GM21619 (cell line): ENCODE measurements around the gene GPR21.

ENCODE experiments used
- ATAC-seq: cut with Tn5 transposase; IDR thresholded peaks from one replicate; pipeline ENCODE4 v1.9.1; 2021; ENCODE audit not compliant: unreplicated experiment

Gene GPR21

DNA sequence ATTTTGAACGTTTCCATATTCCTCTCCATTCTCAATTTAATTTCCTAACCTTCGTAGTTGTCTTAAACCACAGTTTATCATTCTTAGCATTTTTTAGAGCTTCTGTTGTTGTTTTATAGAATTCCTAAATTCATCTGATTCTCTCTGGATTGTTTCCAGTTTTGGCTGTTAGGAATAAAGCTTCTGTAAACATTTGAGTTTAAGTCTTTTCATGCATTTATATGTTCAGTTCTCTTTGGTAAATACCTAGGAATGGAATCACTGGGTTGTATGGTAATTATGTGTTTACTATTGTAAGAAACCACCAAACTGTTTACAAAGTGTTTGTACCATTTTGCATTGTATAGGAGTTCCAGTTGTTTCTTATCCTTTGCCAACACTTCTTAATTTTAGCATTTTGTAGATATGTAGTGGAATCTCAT, 29.7 kb downstream of the GPR21 start:
- no peak for ATAC-seq

DNA sequence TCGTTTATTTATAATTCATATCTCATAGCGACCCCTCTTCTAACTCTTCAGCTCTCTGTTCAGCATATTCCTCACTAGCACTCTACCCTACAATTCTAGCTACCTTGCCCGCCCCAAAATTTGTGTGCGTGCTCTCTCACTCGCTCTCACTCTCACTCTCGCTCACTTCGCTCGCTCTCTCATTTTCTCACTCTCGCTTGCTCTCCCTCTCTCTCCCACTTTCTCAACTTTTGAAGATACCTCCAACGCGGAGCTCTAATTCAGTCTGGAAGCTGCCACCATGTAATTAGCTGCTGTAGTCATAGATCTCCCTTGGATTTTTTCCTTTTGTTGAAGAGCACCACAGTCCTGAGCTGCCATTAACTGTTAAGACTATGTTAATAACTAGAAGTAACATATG, 30.4 kb downstream of the GPR21 start:
- no peak for ATAC-seq

DNA sequence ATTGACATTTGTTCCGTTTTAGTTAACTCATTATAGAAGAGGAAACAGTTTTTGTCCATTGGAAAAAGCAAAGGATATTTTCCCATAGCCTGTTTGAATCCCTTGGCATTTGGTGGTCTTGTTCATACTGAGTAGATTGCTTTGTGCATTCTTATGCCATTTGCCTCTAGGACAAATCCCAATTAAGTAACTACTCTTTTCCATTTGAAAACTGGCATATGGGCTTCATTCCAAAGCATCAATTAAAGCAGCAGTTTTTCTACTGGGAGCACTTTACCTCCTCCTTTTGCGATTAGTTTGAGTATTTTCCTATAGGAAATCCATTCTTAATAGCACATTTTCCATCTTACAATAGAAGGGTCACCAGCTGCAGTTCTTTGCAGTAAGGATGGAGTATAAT, 31.2 kb downstream of the GPR21 start:
- no peak for ATAC-seq

DNA sequence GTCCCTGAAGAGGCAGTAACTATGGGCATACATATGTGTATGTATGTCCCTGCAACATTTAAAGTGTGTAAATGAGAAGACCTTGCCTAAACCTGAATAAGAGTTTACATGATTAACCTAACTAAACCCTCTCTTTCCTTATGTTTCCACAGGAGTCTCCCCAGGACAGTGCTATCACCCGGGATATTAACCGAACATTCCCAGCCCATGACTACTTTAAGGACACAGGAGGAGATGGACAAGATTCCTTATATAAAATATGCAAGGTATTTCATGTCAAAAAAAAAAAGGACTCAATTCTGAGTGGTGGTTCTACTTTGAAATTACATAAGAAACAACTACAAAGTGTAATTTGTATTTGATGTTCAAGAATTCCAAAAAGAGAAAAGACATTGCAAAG, 31.7 kb downstream of the GPR21 start:
- no peak for ATAC-seq

DNA sequence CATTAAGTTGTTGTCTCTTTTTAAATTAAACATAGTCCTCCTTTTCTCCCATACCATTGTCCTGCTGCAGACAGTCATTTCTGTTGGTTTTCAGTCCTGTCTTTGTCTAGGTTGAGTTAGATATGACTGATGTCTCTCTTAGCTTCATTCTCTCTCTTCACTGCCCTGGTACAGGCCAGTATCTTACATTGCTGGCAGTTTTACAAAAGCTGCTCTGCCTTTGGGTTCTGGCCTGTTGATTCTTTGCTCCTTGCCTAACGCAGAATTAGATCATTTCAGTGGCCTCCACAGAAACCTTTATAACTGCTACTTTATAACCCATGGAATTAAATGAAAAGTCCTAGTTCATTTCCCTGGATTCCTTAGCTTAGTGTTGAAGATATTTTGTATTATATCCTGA, 33.7 kb downstream of the GPR21 start:
- ATAC-seq, result no peak

DNA sequence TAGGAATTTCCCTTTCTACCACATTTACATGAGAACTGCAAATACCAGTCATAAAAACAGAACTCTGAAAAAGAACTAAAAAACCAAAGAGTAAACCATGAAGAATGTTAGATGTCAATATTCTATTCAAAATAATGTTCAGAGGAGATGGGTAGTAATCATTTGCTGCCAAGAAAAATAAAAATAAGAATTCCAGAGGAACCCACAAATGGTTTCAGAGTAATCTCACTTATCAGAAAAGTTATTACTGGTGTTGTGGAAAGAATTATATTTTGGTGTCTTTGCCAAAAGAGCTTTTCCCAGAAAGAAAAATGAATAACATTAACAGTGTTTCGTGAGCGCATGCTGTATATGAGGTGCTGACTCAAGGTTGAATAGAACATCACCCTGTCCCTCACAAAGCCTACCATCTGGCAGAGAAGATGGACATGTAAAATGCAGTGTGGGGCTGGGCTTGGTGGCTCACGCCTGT, 35.6 kb downstream of the GPR21 start:
- ATAC-seq, result no peak

DNA sequence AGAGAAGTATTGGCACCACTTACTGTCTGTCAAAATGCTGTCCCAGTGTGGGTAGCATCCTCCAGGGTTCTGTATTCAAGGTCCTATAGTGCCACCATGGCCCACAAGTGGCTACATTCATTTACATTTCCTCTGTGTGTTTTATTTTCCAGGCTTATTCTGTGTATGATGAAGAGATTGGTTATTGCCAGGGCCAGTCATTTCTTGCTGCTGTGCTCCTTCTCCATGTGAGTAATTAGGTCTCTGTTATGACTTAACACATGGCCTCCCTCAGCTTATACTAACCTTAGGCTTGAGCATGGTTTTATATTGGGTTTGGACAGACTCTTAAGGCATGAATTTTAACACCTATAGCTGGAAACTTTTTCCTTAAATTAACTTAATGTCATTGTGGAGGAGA, 36.7 kb downstream of the GPR21 start:
- no peak for ATAC-seq

DNA sequence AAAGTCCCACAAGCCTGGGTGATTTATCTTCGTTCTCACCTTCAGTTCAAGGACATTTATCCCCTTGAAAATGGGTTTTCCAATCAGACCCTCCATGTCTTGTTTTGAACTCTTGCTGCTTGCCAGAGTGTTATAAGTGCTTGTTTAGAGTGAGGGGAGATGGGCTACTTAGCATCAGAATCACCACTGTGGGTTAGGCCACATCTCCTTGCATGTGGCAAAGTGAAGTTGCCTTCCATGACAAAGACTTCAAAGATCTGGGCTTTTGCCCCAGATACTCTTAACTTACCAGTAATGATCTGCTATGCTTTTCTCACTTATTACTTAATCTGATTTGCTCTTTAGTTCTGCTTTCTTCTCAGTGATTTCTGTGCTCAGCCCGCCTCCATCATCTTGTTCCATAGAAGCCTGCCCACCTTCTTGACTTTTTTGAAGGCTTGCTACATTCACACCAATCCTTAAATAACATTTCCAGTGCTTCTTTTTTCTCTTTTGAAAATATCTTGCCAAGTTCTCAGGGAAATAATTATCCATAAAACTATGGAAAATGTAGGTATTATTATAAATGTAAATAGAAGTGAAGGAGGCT, 39.0 kb downstream of the GPR21 start:
- ATAC-seq, result no peak

DNA sequence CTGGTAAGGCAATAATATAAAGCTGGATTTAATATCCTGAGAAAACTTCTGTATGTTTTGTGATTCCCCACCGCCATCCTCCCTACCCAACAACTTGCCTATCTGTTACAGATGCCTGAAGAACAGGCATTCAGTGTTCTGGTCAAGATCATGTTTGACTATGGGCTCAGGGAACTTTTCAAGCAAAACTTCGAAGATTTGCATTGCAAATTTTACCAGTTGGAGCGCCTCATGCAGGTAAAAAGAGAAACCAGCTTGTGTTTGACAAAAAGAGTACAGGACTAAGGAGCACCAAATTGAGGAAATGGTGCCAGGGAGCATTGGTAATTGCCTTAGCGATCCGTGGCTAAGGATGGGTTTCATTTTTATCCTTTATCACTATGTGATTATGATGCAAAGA, 40.0 kb downstream of the GPR21 start:
- no peak for ATAC-seq

DNA sequence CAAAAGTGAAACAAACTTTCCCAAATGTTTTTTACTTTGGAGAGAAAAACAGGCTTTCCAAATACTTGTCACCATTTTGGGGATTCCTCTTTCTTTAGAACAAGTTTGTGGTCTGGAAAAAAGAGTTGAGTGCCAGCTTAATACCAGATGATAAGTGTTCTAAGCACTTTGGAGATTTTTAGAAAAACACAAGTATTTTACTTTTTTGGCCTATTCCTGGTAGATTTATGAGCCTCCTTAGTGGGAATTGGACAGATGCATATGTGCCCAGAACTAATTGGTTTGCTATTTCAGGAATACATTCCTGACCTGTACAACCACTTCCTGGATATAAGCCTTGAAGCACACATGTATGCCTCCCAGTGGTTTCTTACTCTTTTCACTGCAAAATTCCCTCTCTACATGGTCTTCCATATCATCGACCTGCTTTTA, 40.5 kb downstream of the GPR21 start:
- ATAC-seq, result no peak

DNA sequence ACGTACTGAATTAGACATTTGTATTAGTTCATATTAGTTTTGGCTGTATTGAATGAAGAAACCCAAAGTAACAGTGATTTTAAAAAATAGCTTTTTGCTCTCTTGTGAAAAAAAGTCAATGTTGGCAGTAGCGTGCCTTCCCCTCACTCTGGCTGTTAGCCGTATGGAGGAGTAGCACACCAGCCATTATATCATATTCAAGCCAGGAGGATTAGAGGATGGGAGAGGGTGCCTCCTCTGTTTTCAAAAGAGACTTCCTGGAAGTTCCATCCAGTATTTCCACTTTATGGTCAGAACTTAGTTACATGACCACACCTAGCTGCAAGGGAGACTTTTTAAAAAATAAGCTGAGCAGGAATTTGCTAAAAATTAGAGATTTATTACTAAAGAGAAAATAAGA, 41.2 kb downstream of the GPR21 start:
- no peak for ATAC-seq

DNA sequence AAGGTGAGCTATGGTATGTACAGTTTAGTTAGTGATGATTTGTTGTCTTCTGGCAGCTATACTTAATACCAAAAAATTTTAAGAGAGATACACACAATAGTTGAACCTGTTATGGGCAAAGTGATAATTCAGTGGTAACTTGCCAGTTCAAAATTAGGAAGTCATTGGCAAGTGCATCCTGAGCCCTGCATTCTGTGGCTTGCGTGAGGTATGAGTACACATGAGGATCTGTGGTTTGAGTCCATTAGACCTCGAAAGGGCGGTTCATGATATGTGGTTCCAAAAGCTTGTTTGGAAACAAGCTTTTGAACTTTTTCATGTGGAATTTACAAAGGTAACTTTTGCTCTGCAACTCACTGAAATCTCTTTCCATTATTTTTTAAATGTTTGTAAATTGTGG, 47.0 kb downstream of the GPR21 start:
- no peak for ATAC-seq

DNA sequence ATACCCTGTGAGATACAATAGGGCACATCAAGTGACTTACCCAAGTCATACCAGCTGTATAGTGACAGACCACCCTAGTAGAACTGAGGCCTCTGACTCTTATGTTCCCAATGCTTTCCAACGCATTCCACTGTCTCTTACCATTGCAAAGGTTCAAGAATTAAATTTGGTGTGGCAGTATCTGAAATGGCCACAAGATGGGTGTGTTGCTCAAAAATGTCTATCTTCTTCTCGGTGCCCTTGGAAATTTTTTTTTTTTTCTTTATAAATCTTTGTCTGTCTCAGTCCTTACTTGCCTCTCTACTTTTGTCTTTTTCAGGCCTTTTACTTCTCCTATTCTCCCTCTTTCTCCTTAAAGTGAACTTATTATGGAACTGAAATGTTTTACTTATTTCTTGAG, 48.4 kb downstream of the GPR21 start:
- no peak for ATAC-seq

DNA sequence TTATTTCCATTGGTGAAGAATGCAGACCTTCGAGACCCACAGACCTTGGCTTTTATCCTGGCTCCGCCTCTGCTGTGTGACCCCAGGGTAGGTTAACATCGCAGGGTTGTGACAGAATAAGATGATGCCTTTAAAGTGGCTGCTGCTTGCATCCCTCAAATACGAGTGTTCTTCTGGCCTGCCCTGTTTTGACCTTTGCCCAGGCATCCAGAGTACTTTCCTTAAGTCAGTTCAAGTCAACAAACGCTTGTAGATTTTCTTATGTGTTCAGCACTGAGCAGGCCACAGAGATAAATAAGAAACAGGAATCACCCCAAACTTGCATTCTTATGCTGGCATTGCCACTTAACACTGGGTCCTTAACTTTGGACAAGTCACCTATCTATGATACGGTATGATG, 50.2 kb downstream of the GPR21 start:
- ATAC-seq, result no peak

DNA sequence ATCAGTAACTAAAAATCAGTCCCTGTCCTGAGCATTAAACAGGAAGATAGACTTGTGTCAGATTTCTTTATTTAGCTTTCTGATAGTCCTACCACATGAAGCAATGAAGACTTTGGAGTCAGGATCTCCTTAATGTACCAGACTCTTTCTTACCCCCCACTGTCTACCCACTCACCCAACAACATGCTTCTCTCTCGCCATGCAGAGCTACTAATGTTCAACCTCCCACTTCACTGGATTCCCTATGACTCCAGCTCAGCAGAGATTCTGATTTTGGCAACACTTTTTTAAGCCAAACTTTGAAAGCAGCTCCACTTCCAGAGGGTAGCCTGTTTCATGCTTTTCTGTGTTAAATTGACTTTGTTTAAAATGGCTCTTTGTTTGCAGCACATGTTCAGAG, 50.8 kb downstream of the GPR21 start:
- no peak for ATAC-seq
